IMR-90 (cell line): ENCODE data around the gene RAI14.

Source experiments
- MAFK ChIP-seq: IDR thresholded peaks from 2 replicates; pipeline ENCODE4 v1.6.1; 2012; ENCODE audit warnings: low read depth, low read length, improper control_type of control experiment
- POLR2A ChIP-seq: IDR thresholded peaks from 2 replicates; pipeline ENCODE4 v1.6.1; 2012; ENCODE audit warnings: mild to moderate bottlenecking, low read depth, low read length
- SMC3 ChIP-seq: fragments of 150-350 bp; IDR thresholded peaks from 2 replicates; pipeline ENCODE4 v1.6.1; 2016; ENCODE audit warnings: low read depth, mild to moderate bottlenecking, antibody characterized with exemption, low read length, moderate library complexity
- TF ChIP-seq, protein P1 (sequence below): conservative IDR thresholded peaks from 2 replicates; pipeline ENCODE4 v1.5.1; 2012; ENCODE audit warnings: mild to moderate bottlenecking, low read depth, low read length, improper control_type of control experiment

- TF ChIP-seq POLR2A, result no peak
- no peak for TF ChIP-seq MAFK
- TF ChIP-seq, protein P1, sequence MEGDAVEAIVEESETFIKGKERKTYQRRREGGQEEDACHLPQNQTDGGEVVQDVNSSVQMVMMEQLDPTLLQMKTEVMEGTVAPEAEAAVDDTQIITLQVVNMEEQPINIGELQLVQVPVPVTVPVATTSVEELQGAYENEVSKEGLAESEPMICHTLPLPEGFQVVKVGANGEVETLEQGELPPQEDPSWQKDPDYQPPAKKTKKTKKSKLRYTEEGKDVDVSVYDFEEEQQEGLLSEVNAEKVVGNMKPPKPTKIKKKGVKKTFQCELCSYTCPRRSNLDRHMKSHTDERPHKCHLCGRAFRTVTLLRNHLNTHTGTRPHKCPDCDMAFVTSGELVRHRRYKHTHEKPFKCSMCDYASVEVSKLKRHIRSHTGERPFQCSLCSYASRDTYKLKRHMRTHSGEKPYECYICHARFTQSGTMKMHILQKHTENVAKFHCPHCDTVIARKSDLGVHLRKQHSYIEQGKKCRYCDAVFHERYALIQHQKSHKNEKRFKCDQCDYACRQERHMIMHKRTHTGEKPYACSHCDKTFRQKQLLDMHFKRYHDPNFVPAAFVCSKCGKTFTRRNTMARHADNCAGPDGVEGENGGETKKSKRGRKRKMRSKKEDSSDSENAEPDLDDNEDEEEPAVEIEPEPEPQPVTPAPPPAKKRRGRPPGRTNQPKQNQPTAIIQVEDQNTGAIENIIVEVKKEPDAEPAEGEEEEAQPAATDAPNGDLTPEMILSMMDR, result no peak
- TF ChIP-seq SMC3, result no peak
Measured at GRCh38 chr5:34669931-34670516, 13.9 kb downstream of the RAI14 start.
